GM23338 (cell line): ENCODE data around the gene SCO2. TPM values are rescaled to one million over a fixed set of nuclear protein-coding genes. Genes with fewer than 3 reads are reported as not detected.

Source experiments
- ATAC-seq: fragments of 200-7000 bp; cut with Tn5 transposase; 3 replicates; pipeline ENCODE4 v1.9.1; 2020
- DNase-seq: peaks from one replicate; pipeline ENCODE4 v3.0.0-alpha.2; 2015; ENCODE audit warnings: low spot score
- H2AFZ ChIP-seq: fragments of 200-600 bp; sonication (generic); 2 replicates; pipeline ENCODE4 v1.8.0; 2016; ENCODE audit warnings: antibody characterized with exemption, mild to moderate bottlenecking, moderate library complexity
- H3F3A ChIP-seq: fragments of 200-600 bp; sonication (generic); replicated peaks from 2 replicates; pipeline ENCODE4 v1.8.0; 2017; ENCODE audit warnings: antibody characterized with exemption, mixed run types, low read depth
- H3K27ac ChIP-seq: fragments of 200-600 bp; sonication (generic); 2 replicates; pipeline ENCODE4 v1.6.1; 2016; ENCODE audit warnings: low read depth
- H3K27me3 ChIP-seq: fragments of 200-600 bp; sonication (generic); 2 replicates; pipeline ENCODE4 v1.8.0; 2016; ENCODE audit warnings: mild to moderate bottlenecking, mixed run types, moderate library complexity; ENCODE audit not compliant: insufficient read depth
- H3K36me3 ChIP-seq: fragments of 200-600 bp; sonication (generic); 2 replicates; pipeline ENCODE4 v1.8.0; 2016; ENCODE audit warnings: mild to moderate bottlenecking; ENCODE audit not compliant: insufficient read depth
- H3K4me1 ChIP-seq: fragments of 200-600 bp; sonication (generic); 2 replicates; pipeline ENCODE4 v1.8.0; 2016; ENCODE audit warnings: mild to moderate bottlenecking, moderate library complexity; ENCODE audit not compliant: insufficient read depth
- H3K4me2 ChIP-seq: fragments of 200-600 bp; sonication (generic); 2 replicates; pipeline ENCODE4 v1.7.1; 2017; ENCODE audit warnings: mixed run types
- H3K4me3 ChIP-seq: fragments of 200-600 bp; sonication (generic); 2 replicates; pipeline ENCODE4 v1.6.1; 2016; ENCODE audit warnings: mixed run types
- H3K79me2 ChIP-seq: fragments of 200-600 bp; sonication (generic); replicated peaks from 2 replicates; pipeline ENCODE4 v1.8.0; 2017; ENCODE audit warnings: mild to moderate bottlenecking; ENCODE audit not compliant: insufficient read depth
- H3K9me2 ChIP-seq: fragments of 200-600 bp; sonication (generic); 2 replicates; pipeline ENCODE4 v1.8.0; 2017; ENCODE audit not compliant: insufficient read depth
- H4K20me1 ChIP-seq: fragments of 200-600 bp; sonication (generic); replicated peaks from 2 replicates; pipeline ENCODE4 v1.8.0; 2017; ENCODE audit warnings: mild to moderate bottlenecking; ENCODE audit not compliant: insufficient read depth
- H3K27ac Mint-ChIP-seq: 2 replicates; pipeline ENCODE4 v1.8.0; 2020; ENCODE audit warnings: inconsistent platforms, mild to moderate bottlenecking, moderate library complexity, mixed read lengths
- H3K27me3 Mint-ChIP-seq: 3 replicates; pipeline ENCODE4 v1.8.0; 2022; ENCODE audit warnings: low read depth, mild to moderate bottlenecking, moderate library complexity, mixed read lengths, inconsistent platforms; ENCODE audit not compliant: insufficient read depth, poor library complexity
- H3K36me3 Mint-ChIP-seq: 3 replicates; pipeline ENCODE4 v1.8.0; 2021; ENCODE audit warnings: low read depth, mild to moderate bottlenecking, inconsistent platforms, moderate library complexity, mixed read lengths
- H3K4me1 Mint-ChIP-seq: 3 replicates; pipeline ENCODE4 v1.8.0; 2020; ENCODE audit warnings: mild to moderate bottlenecking, inconsistent platforms, mixed read lengths
- H3K4me3 Mint-ChIP-seq: 3 replicates; pipeline ENCODE4 v1.8.0; 2021; ENCODE audit warnings: moderate library complexity, mild to moderate bottlenecking, inconsistent platforms, mixed read lengths
- H3K9me3 Mint-ChIP-seq: 3 replicates; pipeline ENCODE4 v1.8.0; 2020; ENCODE audit warnings: moderate library complexity, mild to moderate bottlenecking, inconsistent platforms, mixed read lengths
- CREB1 ChIP-seq: fragments of 250-450 bp; sonication (Bioruptor Pico); IDR thresholded peaks from 2 replicates; pipeline ENCODE4 v1.5.0; 2020; ENCODE audit warnings: low read depth, mild to moderate bottlenecking, moderate library complexity
- EZH2phosphoT487 ChIP-seq: fragments of 200-600 bp; sonication (generic); IDR thresholded peaks from one replicate; pipeline ENCODE4 v1.8.1; 2018; ENCODE audit warnings: antibody characterized with exemption; ENCODE audit not compliant: unreplicated experiment
- JUNB ChIP-seq: IDR thresholded peaks from one replicate; pipeline ENCODE4 v1.6.1; 2016; ENCODE audit warnings: antibody characterized with exemption; ENCODE audit not compliant: unreplicated experiment
- NANOG ChIP-seq: IDR thresholded peaks from 2 replicates; pipeline ENCODE4 v1.6.1; 2016; ENCODE audit warnings: antibody characterized with exemption, borderline replicate concordance
- STAT1 ChIP-seq: IDR thresholded peaks from one replicate; pipeline ENCODE4 v1.6.1; 2016; ENCODE audit warnings: antibody characterized with exemption; ENCODE audit not compliant: unreplicated experiment
- ZNF331 ChIP-seq: fragments of 250-450 bp; sonication (Bioruptor Pico); IDR thresholded peaks from 2 replicates; pipeline ENCODE4 v1.5.0; 2020; ENCODE audit warnings: low read depth, mild to moderate bottlenecking, moderate library complexity
- polyA plus RNA-seq: library from polyadenylated mRNA; unstranded; fragments of >200 nt; fragmentation: Nextera tagmentation; extraction: Ambion mirVana; gene quantifications from 2 replicates; pipeline ENCODE4 v1.2.1, GENCODE V29; 2016
- total RNA-seq: library from RNA; depleted of rRNA; stranded (reverse); fragments of >200 nt; shearing (Covaris generic); gene quantifications from 2 replicates; pipeline ENCODE4 v1.2.3, GENCODE V29; 2014
- TF ChIP-seq, protein P1 (sequence below), 2 experiments: fragments of 200-600 bp in 1 of 2; sonication (generic) in 1 of 2; conservative IDR thresholded peaks; 2 replicates each; pipeline versions ENCODE4 v1.5.1 to v1.6.1; 2016 to 2017; ENCODE audit warnings: antibody characterized with exemption in 2 of 2, low read depth in 2 of 2, mild to moderate bottlenecking in 2 of 2, moderate library complexity in 1 of 2
- TF ChIP-seq, protein P2 (sequence below): IDR thresholded peaks from one replicate; pipeline ENCODE4 v1.6.1; 2018; ENCODE audit warnings: antibody characterized with exemption; ENCODE audit not compliant: unreplicated experiment

The SCO2 gene
- total and polyA plus RNA-seq, 2 experiments from 2014 or later, result 2.6 to 4.9 TPM

DNA sequence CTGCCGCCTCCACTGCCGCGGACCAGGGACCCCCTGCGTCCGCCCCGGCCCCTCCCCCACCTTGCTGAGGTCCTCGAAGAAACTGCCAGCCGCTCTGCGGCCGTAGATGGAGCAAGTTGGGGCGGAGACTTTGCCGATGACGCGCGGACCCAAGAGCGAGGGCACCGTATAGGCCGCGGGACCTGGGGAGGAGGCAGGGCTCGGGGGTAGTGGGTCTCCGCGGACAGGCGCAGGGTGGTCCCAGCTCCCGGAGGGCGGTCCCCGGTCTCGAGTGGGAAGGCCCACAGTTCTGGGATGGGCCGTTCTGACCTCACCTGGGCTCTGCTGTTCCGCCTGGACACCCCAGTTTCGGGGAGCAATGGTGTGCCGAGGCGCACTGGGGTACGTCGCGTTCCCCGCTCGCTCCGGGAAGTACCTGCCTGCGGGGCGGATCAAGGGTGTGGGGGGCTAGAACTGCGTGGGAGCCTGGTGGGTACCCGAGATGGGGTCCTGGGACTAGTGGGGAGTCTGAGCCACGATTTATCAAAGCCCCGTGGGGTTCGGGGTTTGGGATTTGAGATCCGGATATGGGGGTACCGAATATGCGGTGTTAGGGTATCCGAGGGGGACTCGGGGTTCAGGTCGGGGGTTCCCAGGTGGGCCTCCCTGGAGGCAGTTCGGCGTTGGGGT is 5.6 kb upstream of the SCO2 start:
- H3K36me3 Mint-ChIP-seq, result no peaks in the 10 kb centered on the region
- Histone ChIP-seq H3K4me2 (peak overlapping the region; percentile 87), H3K4me1 (0 out of 2 replicates have a peak, but pooled peaks cover 4% of the 10 kb centered on the region), H3K36me3 (no peaks in the 10 kb centered on the region), H3K4me3 (peak overlapping the region; percentile 66), H3K27ac (no peak overlapping the region), H3K9me2 (no peaks in the 10 kb centered on the region), H2AFZ (peak overlapping the region; percentile 78), H3K79me2 (no peaks in the 10 kb centered on the region), H4K20me1 (no peaks in the 10 kb centered on the region; the same call in none of the 2 replicates), H3F3A (no peaks in the 10 kb centered on the region; the same call in none of the 2 replicates), H3K27me3 (peaks cover 83% of the 10 kb centered on the region)
- no peak overlapping the region for H3K27ac Mint-ChIP-seq
- peak overlapping the region; percentile 65 for H3K4me3 Mint-ChIP-seq
- H3K9me3 Mint-ChIP-seq, result no peaks in the 10 kb centered on the region; the same call in 2 of the 3 replicates
- DNase-seq, result peak; percentile 91
- peak; percentile 50 for ATAC-seq
- peaks cover 10% of the 10 kb centered on the region; the same call in 2 of the 3 replicates for H3K4me1 Mint-ChIP-seq
- TF ChIP-seq NANOG (no peak), CREB1 (peak; percentile 74), JUNB (no peak), EZH2phosphoT487 (no peak), ZNF331 (no peak)
- TF ChIP-seq, protein P1, sequence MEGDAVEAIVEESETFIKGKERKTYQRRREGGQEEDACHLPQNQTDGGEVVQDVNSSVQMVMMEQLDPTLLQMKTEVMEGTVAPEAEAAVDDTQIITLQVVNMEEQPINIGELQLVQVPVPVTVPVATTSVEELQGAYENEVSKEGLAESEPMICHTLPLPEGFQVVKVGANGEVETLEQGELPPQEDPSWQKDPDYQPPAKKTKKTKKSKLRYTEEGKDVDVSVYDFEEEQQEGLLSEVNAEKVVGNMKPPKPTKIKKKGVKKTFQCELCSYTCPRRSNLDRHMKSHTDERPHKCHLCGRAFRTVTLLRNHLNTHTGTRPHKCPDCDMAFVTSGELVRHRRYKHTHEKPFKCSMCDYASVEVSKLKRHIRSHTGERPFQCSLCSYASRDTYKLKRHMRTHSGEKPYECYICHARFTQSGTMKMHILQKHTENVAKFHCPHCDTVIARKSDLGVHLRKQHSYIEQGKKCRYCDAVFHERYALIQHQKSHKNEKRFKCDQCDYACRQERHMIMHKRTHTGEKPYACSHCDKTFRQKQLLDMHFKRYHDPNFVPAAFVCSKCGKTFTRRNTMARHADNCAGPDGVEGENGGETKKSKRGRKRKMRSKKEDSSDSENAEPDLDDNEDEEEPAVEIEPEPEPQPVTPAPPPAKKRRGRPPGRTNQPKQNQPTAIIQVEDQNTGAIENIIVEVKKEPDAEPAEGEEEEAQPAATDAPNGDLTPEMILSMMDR (conservative IDR thresholded peaks at IDR 0.05; ENCODE audit: low read depth in 2 of 2), result no peak
- H3K27me3 Mint-ChIP-seq, result peaks cover 77% of the 10 kb centered on the region

DNA sequence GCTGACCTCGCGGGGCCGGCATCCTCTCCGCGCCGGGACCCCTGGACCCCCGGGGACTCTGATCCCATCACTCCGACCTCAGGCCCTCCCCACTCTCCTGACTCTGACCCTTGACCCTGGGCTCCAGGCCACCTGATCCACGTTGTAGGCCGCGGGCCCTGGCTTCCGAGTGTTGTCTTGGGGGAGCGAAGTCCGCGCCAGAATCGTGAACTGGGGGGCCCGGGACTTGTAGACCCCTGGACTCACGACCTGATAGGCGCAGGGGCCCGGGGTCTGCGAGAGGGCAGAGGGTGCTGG is 5.1 kb upstream of the SCO2 start:
- peak overlapping the region; percentile 66 for H3K4me3 ChIP-seq

More for the DNA sequence above, 5.1 kb upstream of the SCO2 start:
- Mint-ChIP-seq H3K4me3 (peak overlapping the region; percentile 65), H3K9me3 (no peaks in the 10 kb centered on the region; the same call in 2 of the 3 replicates), H3K27ac (no peak overlapping the region), H3K27me3 (peaks cover 77% of the 10 kb centered on the region), H3K36me3 (no peaks in the 10 kb centered on the region), H3K4me1 (peaks cover 10% of the 10 kb centered on the region; the same call in 2 of the 3 replicates)
- H3K4me1 ChIP-seq, result 0 out of 2 replicates have a peak, but pooled peaks cover 4% of the 10 kb centered on the region
- no peaks in the 10 kb centered on the region; the same call in none of the 2 replicates for H3F3A ChIP-seq
- H3K79me2 ChIP-seq, result no peaks in the 10 kb centered on the region
- DNase-seq (no peak), ATAC-seq (no peak)
- H3K4me2 ChIP-seq, result peak overlapping the region; percentile 87
- peak overlapping the region; percentile 78 for H2AFZ ChIP-seq
- H3K27me3 ChIP-seq, result peaks cover 83% of the 10 kb centered on the region
- H3K27ac ChIP-seq, result no peak overlapping the region
- no peaks in the 10 kb centered on the region for H3K9me2 ChIP-seq
- no peaks in the 10 kb centered on the region; the same call in none of the 2 replicates for H4K20me1 ChIP-seq
- no peaks in the 10 kb centered on the region for H3K36me3 ChIP-seq
- no peak for TF ChIP-seq CREB1
- TF ChIP-seq, protein P2, sequence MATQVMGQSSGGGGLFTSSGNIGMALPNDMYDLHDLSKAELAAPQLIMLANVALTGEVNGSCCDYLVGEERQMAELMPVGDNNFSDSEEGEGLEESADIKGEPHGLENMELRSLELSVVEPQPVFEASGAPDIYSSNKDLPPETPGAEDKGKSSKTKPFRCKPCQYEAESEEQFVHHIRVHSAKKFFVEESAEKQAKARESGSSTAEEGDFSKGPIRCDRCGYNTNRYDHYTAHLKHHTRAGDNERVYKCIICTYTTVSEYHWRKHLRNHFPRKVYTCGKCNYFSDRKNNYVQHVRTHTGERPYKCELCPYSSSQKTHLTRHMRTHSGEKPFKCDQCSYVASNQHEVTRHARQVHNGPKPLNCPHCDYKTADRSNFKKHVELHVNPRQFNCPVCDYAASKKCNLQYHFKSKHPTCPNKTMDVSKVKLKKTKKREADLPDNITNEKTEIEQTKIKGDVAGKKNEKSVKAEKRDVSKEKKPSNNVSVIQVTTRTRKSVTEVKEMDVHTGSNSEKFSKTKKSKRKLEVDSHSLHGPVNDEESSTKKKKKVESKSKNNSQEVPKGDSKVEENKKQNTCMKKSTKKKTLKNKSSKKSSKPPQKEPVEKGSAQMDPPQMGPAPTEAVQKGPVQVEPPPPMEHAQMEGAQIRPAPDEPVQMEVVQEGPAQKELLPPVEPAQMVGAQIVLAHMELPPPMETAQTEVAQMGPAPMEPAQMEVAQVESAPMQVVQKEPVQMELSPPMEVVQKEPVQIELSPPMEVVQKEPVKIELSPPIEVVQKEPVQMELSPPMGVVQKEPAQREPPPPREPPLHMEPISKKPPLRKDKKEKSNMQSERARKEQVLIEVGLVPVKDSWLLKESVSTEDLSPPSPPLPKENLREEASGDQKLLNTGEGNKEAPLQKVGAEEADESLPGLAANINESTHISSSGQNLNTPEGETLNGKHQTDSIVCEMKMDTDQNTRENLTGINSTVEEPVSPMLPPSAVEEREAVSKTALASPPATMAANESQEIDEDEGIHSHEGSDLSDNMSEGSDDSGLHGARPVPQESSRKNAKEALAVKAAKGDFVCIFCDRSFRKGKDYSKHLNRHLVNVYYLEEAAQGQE, result no peak
- TF ChIP-seq STAT1, result no peak
- TF ChIP-seq EZH2phosphoT487, result no peak
- no peak for TF ChIP-seq NANOG
- TF ChIP-seq, protein P1 (conservative IDR thresholded peaks at IDR 0.05; ENCODE audit: low read depth in 2 of 2), result no peak
